Activated CD8-positive, alpha-beta T cell treated with anti-CD3 and anti-CD28 coated beads for 36 hours (primary cell): ENCODE results near the gene SLC6A19. TPM values are rescaled to one million over a fixed set of nuclear protein-coding genes. Genes with fewer than 3 reads are reported as not detected.

Experiments
- ATAC-seq: fragments of 200-7000 bp; cut with Tn5 transposase; one replicate; pipeline ENCODE4 v1.10.0; 2021; ENCODE audit warnings: mild to moderate bottlenecking, moderate library complexity
- CTCF ChIA-PET: fragments of 350-600 bp; sonication (Branson Sonifier 250); formaldehyde crosslinking; loops from one replicate; lab custom pipeline; 2021; ENCODE audit warnings: antibody characterized with exemption; lab: Charles Lee
- POLR2A ChIA-PET: fragments of 350-600 bp; sonication (Branson Sonifier 250); formaldehyde crosslinking; loops from one replicate; lab custom pipeline; 2021; ENCODE audit warnings: antibody characterized with exemption; lab: Charles Lee
- DNase-seq: peaks from one replicate; pipeline ENCODE4 v3.0.0-alpha.2; 2020
- H3K27ac Mint-ChIP-seq: one replicate; pipeline ENCODE4 v1.8.0; 2021; ENCODE audit warnings: mild to moderate bottlenecking, mixed read lengths
- H3K27me3 Mint-ChIP-seq: one replicate; pipeline ENCODE4 v1.8.0; 2021; ENCODE audit warnings: mixed read lengths
- H3K36me3 Mint-ChIP-seq: one replicate; pipeline ENCODE4 v1.8.0; 2021; ENCODE audit warnings: low read depth, mixed read lengths
- H3K4me1 Mint-ChIP-seq: one replicate; pipeline ENCODE4 v1.8.0; 2021; ENCODE audit warnings: low read depth, mixed read lengths
- H3K4me3 Mint-ChIP-seq: one replicate; pipeline ENCODE4 v1.8.0; 2021; ENCODE audit warnings: mild to moderate bottlenecking, moderate library complexity, mixed read lengths
- H3K9me3 Mint-ChIP-seq: one replicate; pipeline ENCODE4 v1.8.0; 2021; ENCODE audit warnings: mixed read lengths
- CTCF ChIP-seq: fragments of 200-600 bp; IDR thresholded peaks from one replicate; pipeline ENCODE4 v1.8.0; 2022; ENCODE audit warnings: antibody characterized with exemption, mild to moderate bottlenecking
- intact Hi-C: fragments of 100-400 bp; cut with micrococcal nuclease; formaldehyde crosslinking; loops from one replicate; pipeline ENCODE4 v1.10.0; 2022
- total RNA-seq, 2 experiments: library from RNA; stranded (reverse); gene quantifications; one replicate each; pipeline ENCODE4 v1.2.3, GENCODE V29; 2021

SLC6A19 gene
- total RNA-seq, 2 experiments from 2014 or later: not detected

DNA sequence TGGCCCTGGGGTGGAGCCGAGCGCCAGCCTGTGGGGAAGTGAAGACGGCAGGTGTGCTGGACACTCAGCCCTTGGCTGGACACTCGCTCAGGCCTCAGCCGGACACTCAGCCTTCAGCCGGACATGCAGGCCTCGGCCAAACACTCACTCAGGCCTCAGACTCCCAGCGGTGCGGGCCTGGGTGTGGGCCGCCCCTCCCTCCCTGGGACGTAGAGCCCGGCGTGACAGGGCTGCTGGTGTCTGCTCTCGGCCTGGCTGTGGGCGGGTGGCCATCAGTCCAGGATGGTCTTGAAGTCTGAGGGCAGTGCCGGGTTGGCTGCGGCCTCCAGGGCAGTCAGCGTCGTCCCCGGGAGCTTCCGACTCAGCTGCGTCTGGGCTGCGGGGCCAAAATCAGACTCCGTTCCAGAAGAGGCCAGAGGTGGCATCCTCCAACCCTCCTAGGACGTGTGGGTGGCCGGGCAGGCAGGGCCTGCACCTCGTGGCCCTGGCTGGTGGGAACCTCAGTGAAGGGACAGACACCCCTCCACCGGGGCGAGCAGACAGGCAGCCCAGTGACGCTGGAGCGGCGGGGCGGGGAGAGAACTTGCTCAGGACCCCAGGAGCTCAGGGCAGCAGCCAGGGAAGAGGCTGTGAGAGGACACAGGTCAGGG is 52.2 kb downstream of the SLC6A19 start:
- POLR2A ChIA-PET: no interaction called here
- H3K36me3 Mint-ChIP-seq: no peaks in the 10 kb centered on the region
- no peak for TF ChIP-seq CTCF
- H3K4me3 Mint-ChIP-seq: no peak overlapping the region
- intact Hi-C loops: no loop called here
- ATAC-seq: no peak
- H3K27ac Mint-ChIP-seq: no peak overlapping the region
- H3K4me1 Mint-ChIP-seq: peaks cover 20% of the 10 kb centered on the region
- H3K27me3 Mint-ChIP-seq: no peaks in the 10 kb centered on the region
- no peaks in the 10 kb centered on the region for H3K9me3 Mint-ChIP-seq
- DNase-seq: no peak
- CTCF ChIA-PET: no interaction called here

GRCh38 chr5:1254196-1254595 is 52.8 kb downstream of the SLC6A19 start:
- Mint-ChIP-seq H3K4me3 (no peak overlapping the region), H3K9me3 (no peaks in the 10 kb centered on the region), H3K4me1 (peaks cover 20% of the 10 kb centered on the region), H3K27me3 (no peaks in the 10 kb centered on the region), H3K36me3 (no peaks in the 10 kb centered on the region), H3K27ac (no peak overlapping the region)
- CTCF ChIA-PET: no interaction called here
- TF ChIP-seq CTCF: no peak
- DNase-seq (no peak), ATAC-seq (no peak)
- POLR2A ChIA-PET: no interaction called here
- intact Hi-C loops: no loop called here

GRCh38 chr5:1255081-1255561 is 53.7 kb downstream of the SLC6A19 start:
- Mint-ChIP-seq H3K27ac (no peak overlapping the region), H3K9me3 (no peaks in the 10 kb centered on the region), H3K36me3 (no peaks in the 10 kb centered on the region), H3K4me3 (no peak overlapping the region), H3K27me3 (no peaks in the 10 kb centered on the region), H3K4me1 (peaks cover 20% of the 10 kb centered on the region)
- no peak for TF ChIP-seq CTCF
- ChIA-PET POLR2A (interaction anchor here (1.2 kb wide), 1 partner anchor 60 kb away, joined by 3 read pairs; no protein-coding TSS in a partner anchor), CTCF (interaction anchor here (0.6 to 0.9 kb wide), 2 partner anchors 81 to 389 kb away, joined by 3 read pairs; no protein-coding TSS in a partner anchor)
- intact Hi-C loops: no loop called here
- ATAC-seq: peak; percentile 88
- DNase-seq: peak; percentile 61

DNA sequence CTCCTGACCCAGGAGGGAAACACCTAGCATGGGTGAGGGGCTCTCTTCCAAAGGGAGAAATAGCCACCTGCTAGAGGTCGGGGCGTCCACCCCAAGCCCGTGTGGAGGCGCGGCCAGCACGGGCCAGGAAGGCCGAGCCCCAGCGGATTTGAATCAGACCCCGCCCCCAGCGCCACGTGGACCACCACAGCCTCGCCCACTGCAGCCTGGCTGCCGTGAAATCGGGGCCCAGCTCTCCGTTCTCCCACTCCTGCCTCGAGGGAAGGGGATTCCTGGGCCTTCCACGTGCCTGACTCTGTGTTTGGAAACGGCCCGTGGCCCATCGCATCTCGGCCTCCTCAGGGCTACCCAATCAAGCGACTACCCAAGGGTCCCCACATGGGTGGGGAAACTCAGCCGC is 55.4 kb downstream of the SLC6A19 start:
- TF ChIP-seq CTCF: no peak
- ChIA-PET CTCF (no interaction called here), POLR2A (no interaction called here)
- Mint-ChIP-seq H3K36me3 (peaks cover 4% of the 10 kb centered on the region), H3K4me1 (peaks cover 20% of the 10 kb centered on the region), H3K27me3 (no peaks in the 10 kb centered on the region), H3K27ac (no peak overlapping the region), H3K9me3 (no peaks in the 10 kb centered on the region), H3K4me3 (no peak overlapping the region)
- intact Hi-C loops: no loop called here
- no peak for ATAC-seq
- no peak for DNase-seq

- H3K4me1 Mint-ChIP-seq: peaks cover 20% of the 10 kb centered on the region
These were observed 56.0 kb downstream of the SLC6A19 start for GRCh38 chr5:1257363-1257762.

More at GRCh38 chr5:1257363-1257762, 56.0 kb downstream of the SLC6A19 start:
- Mint-ChIP-seq H3K27ac (no peak overlapping the region), H3K4me3 (no peak overlapping the region), H3K36me3 (peaks cover 10% of the 10 kb centered on the region), H3K27me3 (no peaks in the 10 kb centered on the region), H3K9me3 (peaks cover 5% of the 10 kb centered on the region)
- TF ChIP-seq CTCF: no peak
- intact Hi-C loops: no loop called here
- CTCF ChIA-PET: no interaction called here
- POLR2A ChIA-PET: no interaction called here
- DNase-seq (no peak), ATAC-seq (no peak)
